ENCODE results near the gene DDX10. TPM values are rescaled to one million over a fixed set of nuclear protein-coding genes. Genes with fewer than 3 reads are reported as not detected.

DDX10 gene
- total and polyA plus RNA-seq, 9 of the 15 experiments (the other 6 are each of a cell fraction or from before 2014, with no cell fraction given): 33.9 to 94.6 (median 50.7) TPM

- Histone ChIP-seq H3K36me3 (ENCODE audit: control insufficient read depth, insufficient read depth, low read length) (peaks cover 9% of the 10 kb centered on the region; the same call in 1 of the 3 replicates), H3K4me3 (no peak overlapping the region), H3K4me1 (replicated peaks in 1 of 2; ENCODE audit: control insufficient read depth in 2 of 2, insufficient read depth in 2 of 2, low read length in 2 of 2) (peaks cover 0 to 7% of the 10 kb centered on the region in 2 experiments; a peak in 1 of 5 replicates), H3K79me2 (ENCODE audit: control insufficient read depth, insufficient read depth, low read length) (peaks cover 82% of the 10 kb centered on the region), H3K9ac (ENCODE audit: insufficient read depth in 1 of 2, low read depth in 2 of 2, low read length in 2 of 2) (no peak overlapping the region), H2AFZ (ENCODE audit: low read depth, low read length) (no peak overlapping the region), H3K9me3 (replicated peaks; ENCODE audit: control insufficient read depth, insufficient read depth, low read depth, low read length) (no peaks in the 10 kb centered on the region), H3K9me1 (ENCODE audit: control insufficient read depth, insufficient read depth, low read length) (no peaks in the 10 kb centered on the region), H3K27me3 (ENCODE audit: control insufficient read depth in 2 of 2, insufficient read depth in 2 of 2, low read length in 2 of 2) (no peaks in the 10 kb centered on the region), H3K4me2 (ENCODE audit: insufficient read depth, low read length) (no peak overlapping the region), H3K27ac (ENCODE audit: extremely low read depth, low read depth, low read length) (no peak overlapping the region), H4K20me1 (replicated peaks; ENCODE audit: control insufficient read depth, insufficient read depth, low read length) (no peaks in the 10 kb centered on the region; the same call in 1 of the 2 replicates)
- no peak for FAIRE-seq
- no TSS peak for BruUV-seq (replicated peaks)
- WGBS (ENCODE audit: insufficient coverage, low coverage, missing lambda C conversion rate): 90% methylated on average over 8 of the region's 8 CpGs
- POLR2A ChIA-PET: interaction anchor here (0.9 kb wide), 1 partner anchor 14 kb away, joined by 4 read pairs; no protein-coding TSS in a partner anchor
- intact Hi-C loops (cut with micrococcal nuclease) (no loop called here), in situ Hi-C loops (cut with MboI) (no loop called here)
- CTCF ChIA-PET (ENCODE audit: low intra/inter-chr PET ratio): no interaction called here
- DNase-seq (ENCODE audit: extremely low read depth in 1 of 4, low spot score in 3 of 4): no peak
- ATAC-seq: no peak; the same call in 2 of the 3 replicates
- TF ChIP-seq, protein P1, sequence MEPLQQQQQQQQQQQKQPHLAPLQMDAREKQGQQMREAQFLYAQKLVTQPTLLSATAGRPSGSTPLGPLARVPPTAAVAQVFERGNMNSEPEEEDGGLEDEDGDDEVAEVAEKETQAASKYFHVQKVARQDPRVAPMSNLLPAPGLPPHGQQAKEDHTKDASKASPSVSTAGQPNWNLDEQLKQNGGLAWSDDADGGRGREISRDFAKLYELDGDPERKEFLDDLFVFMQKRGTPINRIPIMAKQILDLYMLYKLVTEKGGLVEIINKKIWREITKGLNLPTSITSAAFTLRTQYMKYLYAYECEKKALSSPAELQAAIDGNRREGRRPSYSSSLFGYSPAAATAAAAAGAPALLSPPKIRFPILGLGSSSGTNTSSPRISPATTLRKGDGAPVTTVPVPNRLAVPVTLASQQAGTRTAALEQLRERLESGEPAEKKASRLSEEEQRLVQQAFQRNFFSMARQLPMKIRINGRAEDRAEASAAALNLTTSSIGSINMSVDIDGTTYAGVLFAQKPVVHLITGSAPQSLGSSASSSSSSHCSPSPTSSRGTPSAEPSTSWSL (CRISPR knock-in tag; IDR thresholded peaks at IDR 0.05; ENCODE audit: borderline replicate concordance): no peak
- no peak for TF ChIP-seq JUNB (CRISPR knock-in tag; conservative IDR thresholded peaks at IDR 0.05)
- no peak for TF ChIP-seq CUX1 (CRISPR knock-in tag; IDR thresholded peaks at IDR 0.05)
- TF ChIP-seq SP1 (CRISPR knock-in tag; IDR thresholded peaks at IDR 0.05): no peak
- no peak for TF ChIP-seq MECOM (CRISPR knock-in tag; IDR thresholded peaks at IDR 0.05)
- no peak for TF ChIP-seq ZHX1 (conservative IDR thresholded peaks at IDR 0.05; ENCODE audit: low read length)
- TF ChIP-seq LEF1 (IDR thresholded peaks at IDR 0.05): no peak
- TF ChIP-seq ZC3H8 (IDR thresholded peaks at IDR 0.05): no peak
- no peak for TF ChIP-seq HNRNPK (IDR thresholded peaks at IDR 0.05; ENCODE audit: low read depth, low read length, poor library complexity, severe bottlenecking)
- no peak for TF ChIP-seq ZNF780A (CRISPR knock-in tag; IDR thresholded peaks at IDR 0.05)
- TF ChIP-seq SFPQ (IDR thresholded peaks at IDR 0.05; ENCODE audit: low read depth, low read length): no peak
Measured at GRCh38 chr11:108732395-108732794, 67.5 kb downstream of the DDX10 start.
